Glutamatergic neuron (in vitro differentiated cells): ENCODE results near the gene RPL36. TPM values are rescaled to one million over a fixed set of nuclear protein-coding genes. Genes with fewer than 3 reads are reported as not detected.

Experiments used
- DNase-seq: peaks from one replicate; pipeline ENCODE4 v3.0.0; 2022
- H3K27ac Mint-ChIP-seq: one replicate; pipeline ENCODE4 v1.8.0; 2020; ENCODE audit warnings: mild to moderate bottlenecking, mixed read lengths, inconsistent platforms; ENCODE audit not compliant: unreplicated experiment
- H3K27me3 Mint-ChIP-seq: one replicate; pipeline ENCODE4 v1.8.0; 2020; ENCODE audit warnings: mild to moderate bottlenecking, moderate library complexity, mixed read lengths, inconsistent platforms; ENCODE audit not compliant: unreplicated experiment
- H3K36me3 Mint-ChIP-seq: one replicate; pipeline ENCODE4 v1.8.0; 2020; ENCODE audit warnings: mild to moderate bottlenecking, mixed read lengths, inconsistent platforms; ENCODE audit not compliant: unreplicated experiment
- H3K4me1 Mint-ChIP-seq: one replicate; pipeline ENCODE4 v1.8.0; 2020; ENCODE audit warnings: mild to moderate bottlenecking, low read depth, mixed read lengths, inconsistent platforms; ENCODE audit not compliant: unreplicated experiment
- H3K4me3 Mint-ChIP-seq: one replicate; pipeline ENCODE4 v1.8.0; 2020; ENCODE audit warnings: mild to moderate bottlenecking, mixed read lengths, inconsistent platforms; ENCODE audit not compliant: unreplicated experiment
- H3K9me3 Mint-ChIP-seq: one replicate; pipeline ENCODE4 v1.8.0; 2020; ENCODE audit warnings: mild to moderate bottlenecking, moderate library complexity, mixed read lengths, inconsistent platforms; ENCODE audit not compliant: unreplicated experiment
- CTCF ChIP-seq: fragments of 200-600 bp; sonication (generic); IDR thresholded peaks from one replicate; pipeline ENCODE4 v1.5.0; 2021; ENCODE audit not compliant: partially characterized antibody, unreplicated experiment
- total RNA-seq: library from RNA; stranded (reverse); fragmentation: NEBNext Ultra II Directional; extraction: Animal tissue kit (Norgen Biotek cat#: 25700); gene quantifications from one replicate; pipeline ENCODE4 v1.2.1, GENCODE V29; 2021; ENCODE audit not compliant: unreplicated experiment

The RPL36 gene
- total RNA-seq, 1 donor from 2014 or later: 514 TPM

GRCh38 chr19:5680437-5681368 lies 9.4 kb upstream of the RPL36 start, which contains the start of the genes HSD11B1L and MICOS13:
Gene HSD11B1L (plus strand): TSS chr19:5681027. CDS start chr19:5684833, 3,806 bp downstream.
Gene MICOS13 (minus strand): TSS chr19:5680516. CDS start chr19:5680486, 30 bp downstream.
- H3K27me3 Mint-ChIP-seq: peaks cover 20% of the 10 kb centered on the region
- peak within 1 kb of the TSS; percentile 96 for H3K27ac Mint-ChIP-seq
- DNase-seq: peak; percentile 99
- H3K9me3 Mint-ChIP-seq: peaks cover 21% of the 10 kb centered on the region
- H3K4me3 Mint-ChIP-seq: peak within 1 kb of the TSS; percentile 98
- H3K4me1 Mint-ChIP-seq: peaks cover 14% of the 10 kb centered on the region
- TF ChIP-seq CTCF: no peak
- H3K36me3 Mint-ChIP-seq: peaks cover 5% of the 10 kb centered on the region

GRCh38 chr19:5681391-5682106 lies 8.5 kb upstream of the RPL36 start:
- no peak for DNase-seq

GRCh38 chr19:5682107-5682482 lies 8.0 kb upstream of the RPL36 start:
- peaks cover 10% of the 10 kb centered on the region for H3K4me1 Mint-ChIP-seq

More at GRCh38 chr19:5681391-5682106, 8.5 kb upstream of the RPL36 start:
- TF ChIP-seq CTCF: no peak
- peaks cover 18% of the 10 kb centered on the region for H3K27me3 Mint-ChIP-seq
- H3K27ac Mint-ChIP-seq: peak overlapping the region; percentile 94
- H3K9me3 Mint-ChIP-seq: peaks cover 22% of the 10 kb centered on the region
- peaks cover 5% of the 10 kb centered on the region for H3K36me3 Mint-ChIP-seq
- H3K4me1 Mint-ChIP-seq: peaks cover 11% of the 10 kb centered on the region
- H3K4me3 Mint-ChIP-seq: peak overlapping the region; percentile 93

GRCh38 chr19:5683177-5683886 lies 6.8 kb upstream of the RPL36 start:
- Mint-ChIP-seq H3K4me3 (peak overlapping the region; percentile 78), H3K4me1 (peaks cover 10% of the 10 kb centered on the region), H3K36me3 (peaks cover 5% of the 10 kb centered on the region), H3K9me3 (peaks cover 22% of the 10 kb centered on the region), H3K27me3 (peaks cover 20% of the 10 kb centered on the region), H3K27ac (peak overlapping the region; percentile 52)
- no peak for DNase-seq
- no peak for TF ChIP-seq CTCF

More at GRCh38 chr19:5682107-5682482, 8.0 kb upstream of the RPL36 start:
- peak overlapping the region; percentile 93 for H3K4me3 Mint-ChIP-seq
- no peak for DNase-seq
- no peak for TF ChIP-seq CTCF
- peaks cover 22% of the 10 kb centered on the region for H3K9me3 Mint-ChIP-seq
- H3K27ac Mint-ChIP-seq: peak overlapping the region; percentile 94
- H3K27me3 Mint-ChIP-seq: peaks cover 17% of the 10 kb centered on the region
- peaks cover 5% of the 10 kb centered on the region for H3K36me3 Mint-ChIP-seq
